Measurements from ENCODE around the gene UNC5A. TPM values are rescaled to one million over a fixed set of nuclear protein-coding genes. Genes with fewer than 3 reads are reported as not detected.

Gene UNC5A
- total and polyA plus RNA-seq, 9 of the 15 experiments (the other 6 are each of a cell fraction or from before 2014, with no cell fraction given), result not detected

DNA sequence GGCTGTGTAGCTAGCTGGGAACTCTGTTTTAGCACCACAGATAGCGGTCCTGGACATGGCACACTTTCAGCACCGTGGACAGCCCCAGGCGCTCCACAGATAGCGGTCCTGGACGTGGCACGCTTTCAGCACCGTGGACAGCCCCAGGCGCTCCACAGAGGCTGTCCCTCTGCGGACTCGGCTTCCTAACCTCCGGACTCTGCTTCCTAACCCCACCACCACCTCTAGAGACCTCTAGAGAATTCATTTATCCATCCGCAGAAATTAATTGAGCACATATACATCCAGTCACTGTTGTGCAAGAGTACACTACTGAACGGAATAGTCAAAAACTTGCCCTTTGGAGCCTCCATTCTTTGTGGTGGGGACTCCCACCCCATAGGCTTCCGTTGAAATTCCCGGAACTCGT lies 27.4 kb downstream of the UNC5A start (continued):
- TF ChIP-seq, protein P1, sequence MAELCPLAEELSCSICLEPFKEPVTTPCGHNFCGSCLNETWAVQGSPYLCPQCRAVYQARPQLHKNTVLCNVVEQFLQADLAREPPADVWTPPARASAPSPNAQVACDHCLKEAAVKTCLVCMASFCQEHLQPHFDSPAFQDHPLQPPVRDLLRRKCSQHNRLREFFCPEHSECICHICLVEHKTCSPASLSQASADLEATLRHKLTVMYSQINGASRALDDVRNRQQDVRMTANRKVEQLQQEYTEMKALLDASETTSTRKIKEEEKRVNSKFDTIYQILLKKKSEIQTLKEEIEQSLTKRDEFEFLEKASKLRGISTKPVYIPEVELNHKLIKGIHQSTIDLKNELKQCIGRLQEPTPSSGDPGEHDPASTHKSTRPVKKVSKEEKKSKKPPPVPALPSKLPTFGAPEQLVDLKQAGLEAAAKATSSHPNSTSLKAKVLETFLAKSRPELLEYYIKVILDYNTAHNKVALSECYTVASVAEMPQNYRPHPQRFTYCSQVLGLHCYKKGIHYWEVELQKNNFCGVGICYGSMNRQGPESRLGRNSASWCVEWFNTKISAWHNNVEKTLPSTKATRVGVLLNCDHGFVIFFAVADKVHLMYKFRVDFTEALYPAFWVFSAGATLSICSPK (IDR thresholded peaks at IDR 0.05; ENCODE audit: borderline replicate concordance), result no peak
- TF ChIP-seq, protein P2, sequence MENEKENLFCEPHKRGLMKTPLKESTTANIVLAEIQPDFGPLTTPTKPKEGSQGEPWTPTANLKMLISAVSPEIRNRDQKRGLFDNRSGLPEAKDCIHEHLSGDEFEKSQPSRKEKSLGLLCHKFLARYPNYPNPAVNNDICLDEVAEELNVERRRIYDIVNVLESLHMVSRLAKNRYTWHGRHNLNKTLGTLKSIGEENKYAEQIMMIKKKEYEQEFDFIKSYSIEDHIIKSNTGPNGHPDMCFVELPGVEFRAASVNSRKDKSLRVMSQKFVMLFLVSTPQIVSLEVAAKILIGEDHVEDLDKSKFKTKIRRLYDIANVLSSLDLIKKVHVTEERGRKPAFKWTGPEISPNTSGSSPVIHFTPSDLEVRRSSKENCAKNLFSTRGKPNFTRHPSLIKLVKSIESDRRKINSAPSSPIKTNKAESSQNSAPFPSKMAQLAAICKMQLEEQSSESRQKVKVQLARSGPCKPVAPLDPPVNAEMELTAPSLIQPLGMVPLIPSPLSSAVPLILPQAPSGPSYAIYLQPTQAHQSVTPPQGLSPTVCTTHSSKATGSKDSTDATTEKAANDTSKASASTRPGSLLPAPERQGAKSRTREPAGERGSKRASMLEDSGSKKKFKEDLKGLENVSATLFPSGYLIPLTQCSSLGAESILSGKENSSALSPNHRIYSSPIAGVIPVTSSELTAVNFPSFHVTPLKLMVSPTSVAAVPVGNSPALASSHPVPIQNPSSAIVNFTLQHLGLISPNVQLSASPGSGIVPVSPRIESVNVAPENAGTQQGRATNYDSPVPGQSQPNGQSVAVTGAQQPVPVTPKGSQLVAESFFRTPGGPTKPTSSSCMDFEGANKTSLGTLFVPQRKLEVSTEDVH (IDR thresholded peaks at IDR 0.05; ENCODE audit: low read depth, partially characterized antibody), result peak; percentile 65
- TF ChIP-seq PTRF (tag; IDR thresholded peaks at IDR 0.05) (0 out of 2 replicates have a peak, but pooled peaks have one; percentile 29), CBX1 (IDR thresholded peaks at IDR 0.05; ENCODE audit: low read depth) (no peak), DMBX1 (CRISPR knock-in tag; IDR thresholded peaks at IDR 0.05; ENCODE audit: borderline replicate concordance) (peak; percentile 98), CHCHD3 (CRISPR knock-in tag; IDR thresholded peaks at IDR 0.05) (no peak), ARID2 (IDR thresholded peaks at IDR 0.05) (no peak), NCOA1 (IDR thresholded peaks at IDR 0.05; ENCODE audit: low read depth) (peak; percentile 100), GTF2F1 (IDR thresholded peaks at IDR 0.05; ENCODE audit: low read depth, low read length) (no peak), MYNN (IDR thresholded peaks at IDR 0.05) (peak; percentile 84; the same call in 1 of the 2 replicates), MYNN (CRISPR knock-in tag; IDR thresholded peaks at IDR 0.05) (peak; percentile 92), PPARD (CRISPR knock-in tag; IDR thresholded peaks at IDR 0.05) (no peak), MTA3 (IDR thresholded peaks at IDR 0.05; ENCODE audit: borderline replicate concordance) (no peak), NCOA2 (IDR thresholded peaks at IDR 0.05; ENCODE audit: partially characterized antibody in 2 of 2) (no peak), RBM14 (IDR thresholded peaks at IDR 0.05; ENCODE audit: borderline replicate concordance, insufficient read depth, low read depth, low read length) (no peak), HMG20B (CRISPR knock-in tag; IDR thresholded peaks at IDR 0.05) (no peak), E2F6 (IDR thresholded peaks at IDR 0.05; ENCODE audit: borderline replicate concordance in 1 of 2, extremely low read depth in 1 of 2, insufficient read depth in 1 of 2, insufficient read length in 1 of 2, low read depth in 1 of 2, low read length in 1 of 2, poor library complexity in 1 of 2, severe bottlenecking in 1 of 2) (no peak)
- TF ChIP-seq, protein P3, sequence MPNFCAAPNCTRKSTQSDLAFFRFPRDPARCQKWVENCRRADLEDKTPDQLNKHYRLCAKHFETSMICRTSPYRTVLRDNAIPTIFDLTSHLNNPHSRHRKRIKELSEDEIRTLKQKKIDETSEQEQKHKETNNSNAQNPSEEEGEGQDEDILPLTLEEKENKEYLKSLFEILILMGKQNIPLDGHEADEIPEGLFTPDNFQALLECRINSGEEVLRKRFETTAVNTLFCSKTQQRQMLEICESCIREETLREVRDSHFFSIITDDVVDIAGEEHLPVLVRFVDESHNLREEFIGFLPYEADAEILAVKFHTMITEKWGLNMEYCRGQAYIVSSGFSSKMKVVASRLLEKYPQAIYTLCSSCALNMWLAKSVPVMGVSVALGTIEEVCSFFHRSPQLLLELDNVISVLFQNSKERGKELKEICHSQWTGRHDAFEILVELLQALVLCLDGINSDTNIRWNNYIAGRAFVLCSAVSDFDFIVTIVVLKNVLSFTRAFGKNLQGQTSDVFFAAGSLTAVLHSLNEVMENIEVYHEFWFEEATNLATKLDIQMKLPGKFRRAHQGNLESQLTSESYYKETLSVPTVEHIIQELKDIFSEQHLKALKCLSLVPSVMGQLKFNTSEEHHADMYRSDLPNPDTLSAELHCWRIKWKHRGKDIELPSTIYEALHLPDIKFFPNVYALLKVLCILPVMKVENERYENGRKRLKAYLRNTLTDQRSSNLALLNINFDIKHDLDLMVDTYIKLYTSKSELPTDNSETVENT (CRISPR knock-in tag; IDR thresholded peaks at IDR 0.05), result no peak
- TF ChIP-seq, protein P4, sequence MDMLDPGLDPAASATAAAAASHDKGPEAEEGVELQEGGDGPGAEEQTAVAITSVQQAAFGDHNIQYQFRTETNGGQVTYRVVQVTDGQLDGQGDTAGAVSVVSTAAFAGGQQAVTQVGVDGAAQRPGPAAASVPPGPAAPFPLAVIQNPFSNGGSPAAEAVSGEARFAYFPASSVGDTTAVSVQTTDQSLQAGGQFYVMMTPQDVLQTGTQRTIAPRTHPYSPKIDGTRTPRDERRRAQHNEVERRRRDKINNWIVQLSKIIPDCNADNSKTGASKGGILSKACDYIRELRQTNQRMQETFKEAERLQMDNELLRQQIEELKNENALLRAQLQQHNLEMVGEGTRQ (CRISPR knock-in tag; IDR thresholded peaks at IDR 0.05), result peak; percentile 82
